CD1c-positive myeloid dendritic cell (primary cell): ENCODE results near the gene CLINT1.
A peak's percentile ranks its signal among the peaks of the same experiment; 100 is the strongest.

ENCODE experiments used
- DNase-seq: peaks from one replicate; pipeline ENCODE4 v3.0.0-alpha.2; 2016; ENCODE audit errors: extremely low spot score

Gene CLINT1

DNA sequence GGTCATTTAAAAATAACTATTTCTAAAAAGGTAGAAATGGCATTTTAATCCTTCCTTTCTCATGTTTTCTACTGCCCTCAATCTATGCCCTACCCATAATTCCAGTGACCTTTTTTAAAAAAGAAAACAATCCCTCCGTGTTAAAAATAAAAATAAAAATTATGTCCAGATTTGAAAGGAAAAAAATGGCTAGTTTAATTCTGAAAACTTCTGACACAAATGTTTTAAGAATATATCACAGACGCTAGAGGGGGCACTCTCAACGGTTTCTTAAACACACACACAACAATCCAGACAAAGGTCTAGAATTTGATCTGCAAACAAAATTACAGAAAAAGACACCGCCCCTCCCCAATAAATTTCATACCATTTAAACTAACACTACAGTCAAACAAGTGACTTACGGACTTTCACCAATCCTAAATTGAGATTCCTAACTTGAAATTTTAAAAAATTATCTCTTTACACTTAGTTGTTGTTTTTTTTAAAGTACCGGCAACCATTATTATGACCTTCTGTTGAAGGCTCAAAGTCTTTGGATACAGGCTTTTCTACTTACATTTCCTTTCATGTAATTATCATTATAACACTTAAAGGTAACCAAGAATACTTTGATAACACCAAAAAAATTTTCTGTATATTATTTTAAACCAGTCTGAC is 38.2 kb downstream of the CLINT1 start:
- DNase-seq = peak; percentile 40

DNA sequence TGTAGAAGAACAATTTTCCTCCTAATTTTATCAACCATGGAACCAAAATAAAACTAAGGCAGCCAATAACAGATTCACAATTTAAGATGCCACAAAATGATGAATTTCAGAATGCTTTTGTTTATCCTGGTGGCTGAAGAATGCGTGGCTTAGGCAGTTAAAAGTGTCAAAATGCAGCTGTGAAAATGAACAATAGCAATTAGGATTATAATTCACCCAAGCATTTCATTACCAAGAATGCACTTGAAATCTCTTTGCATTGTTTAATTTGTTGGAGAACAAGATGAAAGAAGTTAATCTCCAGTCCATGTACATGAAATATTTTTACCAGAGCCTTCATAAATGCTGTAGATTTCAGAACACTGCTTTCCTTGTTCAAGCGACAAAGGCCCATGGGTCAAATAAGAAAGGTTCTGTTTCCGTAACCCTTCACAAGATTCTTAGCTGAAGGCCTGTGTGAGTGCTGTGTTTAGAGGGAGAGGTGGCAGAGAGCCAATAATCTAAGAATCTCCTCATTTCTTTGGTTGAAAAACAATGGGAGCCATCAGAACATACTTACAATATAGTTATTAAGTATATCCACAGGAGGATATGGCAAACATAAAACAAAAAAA is 39.3 kb downstream of the CLINT1 start:
- DNase-seq = no peak

DNA sequence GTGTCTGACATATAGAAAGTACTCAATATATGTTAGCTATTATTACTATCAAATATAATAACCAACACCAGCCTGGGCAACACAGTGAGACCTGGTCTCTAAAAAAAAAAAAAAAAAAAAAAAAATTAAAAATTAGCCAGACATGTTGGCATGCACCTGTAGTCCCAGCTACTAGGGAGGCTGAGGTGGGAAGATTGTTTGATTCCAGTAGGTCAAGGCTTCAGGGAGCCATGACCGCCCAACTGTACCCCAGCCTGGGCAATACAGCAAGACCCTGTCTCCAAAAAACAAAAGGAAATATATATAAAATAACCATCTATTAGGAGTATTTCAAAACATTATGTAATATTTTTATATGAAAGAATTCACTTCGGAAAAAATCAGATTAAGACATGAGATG is 40.6 kb downstream of the CLINT1 start:
- no peak for DNase-seq

DNA sequence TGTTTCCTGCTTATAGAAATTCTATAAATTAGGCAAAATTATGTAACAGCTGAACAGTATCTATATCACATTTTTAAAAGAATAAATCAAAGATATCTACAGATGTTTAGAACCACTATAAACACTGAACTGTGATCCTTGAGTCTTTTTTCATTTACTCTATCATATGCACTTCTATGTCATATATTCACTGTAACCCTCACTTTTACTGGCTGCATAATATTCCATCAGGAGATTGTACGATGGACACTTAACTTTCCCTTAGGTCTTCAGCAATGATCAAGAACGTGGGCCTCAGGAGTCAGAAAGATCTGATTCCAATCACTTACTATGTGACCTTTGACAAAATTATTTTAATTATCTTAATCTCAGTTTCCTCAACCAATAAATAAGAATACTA is 41.0 kb downstream of the CLINT1 start:
- no peak for DNase-seq

DNA sequence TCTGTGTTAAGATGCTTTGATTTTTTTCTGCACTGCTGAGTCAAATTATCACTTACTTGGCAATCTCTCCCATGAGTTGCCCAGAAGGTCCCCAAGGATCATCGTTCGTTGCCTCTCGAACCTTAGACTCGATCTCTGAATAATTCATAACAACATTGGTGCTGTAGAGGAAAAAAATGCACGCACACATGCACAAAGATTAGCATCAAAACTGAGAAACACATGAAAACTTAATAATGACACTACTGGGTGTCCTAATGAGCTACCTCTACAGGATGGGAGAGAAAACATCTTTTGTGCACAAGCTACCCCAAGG is 41.6 kb downstream of the CLINT1 start:
- DNase-seq = no peak

DNA sequence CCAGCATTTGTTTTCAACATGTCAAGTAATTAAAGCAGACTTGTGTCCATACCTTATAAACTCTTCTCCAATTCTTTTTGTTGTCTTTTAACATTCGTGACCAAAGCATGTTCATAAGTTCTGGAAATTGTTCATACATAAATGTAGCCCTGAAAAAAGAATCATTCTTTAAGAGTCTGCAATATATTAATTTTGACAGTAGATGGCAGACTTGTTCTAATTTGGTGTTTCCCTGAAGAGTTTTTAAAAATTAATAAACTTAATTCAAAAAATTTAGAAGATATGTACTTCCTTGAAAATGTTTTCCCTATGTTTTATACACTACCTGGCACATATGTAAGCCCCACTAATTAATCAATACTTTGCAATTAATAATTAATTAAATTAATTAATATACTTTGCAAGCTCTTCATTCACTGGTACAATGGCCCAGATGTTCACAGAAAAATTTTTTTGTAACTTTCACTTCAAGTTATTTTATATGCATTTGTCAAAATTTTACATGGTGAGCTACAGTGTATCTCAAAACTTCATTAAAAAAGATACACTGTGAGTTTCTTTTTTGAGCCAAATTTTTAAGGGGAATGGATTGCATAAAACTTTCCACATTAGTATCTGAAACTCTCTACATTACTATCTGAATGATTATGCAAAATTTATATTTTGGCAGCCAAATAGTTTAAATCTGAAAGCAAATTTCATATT is 42.1 kb downstream of the CLINT1 start:
- peak; percentile 48 for DNase-seq

DNA sequence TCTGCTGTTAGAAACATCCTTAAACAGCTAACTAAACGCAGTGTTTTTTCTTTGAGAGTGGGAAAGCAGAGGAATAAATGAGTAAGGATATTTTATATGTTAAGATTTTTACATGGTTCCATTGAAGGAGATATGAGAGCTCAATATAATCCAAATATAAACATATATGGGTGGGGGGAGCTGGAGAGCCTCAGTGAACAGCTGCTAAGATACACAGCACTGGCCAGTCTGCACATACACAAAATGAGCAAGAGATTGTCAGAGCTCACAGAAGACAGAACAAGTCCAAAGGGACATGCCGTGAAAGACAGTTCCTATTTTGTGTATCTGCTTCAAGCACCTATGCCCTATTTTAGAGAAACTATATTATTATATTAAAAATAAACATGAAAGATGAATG is 46.9 kb downstream of the CLINT1 start:
- DNase-seq = no peak

DNA sequence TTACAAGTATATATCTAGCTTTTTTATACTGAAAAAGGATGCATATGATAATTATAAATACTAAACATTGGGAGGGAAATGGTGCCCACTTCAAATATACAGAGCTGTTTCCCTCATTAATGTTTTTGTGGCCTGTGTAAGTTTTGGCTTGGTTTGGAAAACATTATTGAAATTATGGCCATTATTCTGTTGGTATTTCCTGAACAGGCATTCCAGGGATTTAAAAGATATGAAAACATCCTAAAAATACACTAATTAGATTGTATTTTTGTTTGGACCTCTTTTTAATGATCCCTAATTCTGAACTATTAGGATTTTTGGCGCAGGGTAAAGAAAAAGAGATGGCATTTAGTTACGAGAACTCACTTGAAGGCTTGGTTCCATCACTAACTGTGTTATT is 50.9 kb downstream of the CLINT1 start:
- DNase-seq = no peak

DNA sequence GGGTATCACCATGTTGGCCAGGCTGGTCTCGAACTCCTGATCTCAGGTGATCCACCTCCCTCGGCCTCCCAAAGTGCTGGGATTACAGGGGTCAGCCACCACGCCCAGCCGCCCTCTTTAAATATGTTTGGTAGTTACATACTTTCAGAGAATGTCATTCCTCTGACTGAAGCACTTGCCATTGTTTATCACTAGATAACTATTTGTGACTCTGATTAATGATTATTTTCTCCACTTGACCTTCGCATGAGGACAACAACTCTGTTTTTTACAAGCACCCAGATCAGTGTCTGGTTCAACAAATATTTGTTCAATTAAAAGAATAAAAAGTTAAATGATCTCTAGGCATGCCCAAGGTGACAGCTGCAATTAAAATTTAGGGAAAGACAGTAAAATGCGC is 56.2 kb downstream of the CLINT1 start:
- DNase-seq = no peak

DNA sequence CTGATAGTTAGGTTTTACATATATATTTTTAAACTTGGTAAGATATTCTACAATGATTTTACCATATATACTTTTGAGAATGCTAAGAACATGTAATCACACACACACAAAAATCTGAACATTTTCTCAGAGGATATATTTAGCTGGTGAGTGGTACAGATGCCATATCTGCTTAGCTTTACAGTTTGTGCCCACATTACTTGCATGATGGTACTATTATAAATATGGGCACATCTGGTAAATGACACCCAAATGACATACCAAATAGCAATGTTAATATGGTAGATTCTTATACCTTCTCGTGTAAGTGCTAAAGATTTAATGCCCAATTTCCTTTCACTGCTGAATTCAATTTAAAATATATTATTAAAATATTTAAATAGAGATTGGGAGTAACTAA is 58.8 kb downstream of the CLINT1 start:
- DNase-seq = no peak

DNA sequence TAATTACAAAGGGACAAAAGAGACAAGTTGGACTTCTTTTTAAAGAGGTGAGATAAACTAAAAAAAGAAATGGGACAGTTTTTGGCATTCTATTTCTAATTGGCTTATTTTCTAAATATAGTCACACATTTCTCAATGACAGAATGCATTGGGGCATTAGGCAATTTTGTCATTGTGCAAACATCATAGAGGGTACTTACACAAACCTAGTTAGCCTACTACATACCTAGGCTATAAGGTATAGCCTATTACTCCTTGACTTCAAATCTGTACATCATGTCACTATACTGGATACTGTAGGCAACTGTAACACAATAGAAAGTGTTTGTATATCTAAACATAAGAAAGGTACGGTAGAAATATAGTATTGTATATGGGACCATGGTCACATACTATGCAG is 59.4 kb downstream of the CLINT1 start:
- DNase-seq = no peak

DNA sequence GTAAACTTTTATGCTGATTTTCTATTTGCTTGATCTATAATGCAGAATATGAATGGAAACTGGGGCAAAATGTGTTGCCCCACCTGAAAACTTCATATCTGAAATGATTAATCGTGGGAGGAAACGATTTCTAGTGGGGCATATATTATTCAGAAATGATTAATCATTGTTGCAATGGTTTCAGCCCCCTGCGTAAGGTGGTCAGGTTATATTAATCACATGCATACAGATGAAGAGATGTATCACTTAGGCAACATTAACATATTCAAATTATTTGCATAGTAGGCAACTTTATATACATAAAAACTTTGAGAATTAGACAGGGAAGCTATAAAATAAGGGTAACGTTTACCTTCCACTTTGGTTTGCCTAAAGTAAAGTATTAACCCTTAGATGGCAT is 65.6 kb downstream of the CLINT1 start:
- DNase-seq = no peak

DNA sequence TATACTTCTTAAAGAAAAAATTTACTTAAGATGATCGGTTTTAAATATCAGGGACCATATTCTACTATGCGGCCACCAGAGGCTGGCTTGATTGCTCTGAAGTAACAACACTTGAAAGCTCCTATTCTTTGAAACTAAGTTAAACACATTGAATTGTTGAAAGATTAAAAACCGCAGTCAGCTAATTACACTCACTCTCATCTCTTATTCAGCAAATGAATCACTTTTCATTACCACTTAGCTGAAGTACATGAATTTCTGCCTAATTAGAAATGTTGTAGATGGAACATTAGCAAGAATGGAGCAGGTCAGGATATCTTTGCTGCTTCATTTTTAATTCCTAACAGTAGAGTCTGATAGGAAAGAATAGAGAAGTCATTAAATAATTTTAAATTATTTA is 73.1 kb downstream of the CLINT1 start:
- DNase-seq = no peak

DNA sequence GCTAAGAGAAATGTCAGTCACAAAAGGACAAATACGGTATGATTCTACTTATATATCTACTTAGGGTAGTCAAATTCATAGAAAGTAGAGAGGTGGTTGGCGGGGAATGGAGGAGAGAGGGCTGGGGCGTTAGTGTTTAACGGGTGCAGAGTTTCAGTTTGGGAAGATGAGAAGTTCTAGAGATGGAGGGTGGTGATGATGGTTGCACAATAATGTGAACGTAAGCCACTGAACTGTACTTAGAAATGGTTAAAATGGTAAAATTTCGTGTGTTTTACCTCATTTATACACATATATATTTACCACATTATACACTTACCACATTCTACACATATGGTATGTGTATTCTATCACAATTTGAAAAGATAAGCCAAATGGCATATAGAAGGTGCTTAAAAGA is 79.7 kb downstream of the CLINT1 start:
- DNase-seq = no peak

DNA sequence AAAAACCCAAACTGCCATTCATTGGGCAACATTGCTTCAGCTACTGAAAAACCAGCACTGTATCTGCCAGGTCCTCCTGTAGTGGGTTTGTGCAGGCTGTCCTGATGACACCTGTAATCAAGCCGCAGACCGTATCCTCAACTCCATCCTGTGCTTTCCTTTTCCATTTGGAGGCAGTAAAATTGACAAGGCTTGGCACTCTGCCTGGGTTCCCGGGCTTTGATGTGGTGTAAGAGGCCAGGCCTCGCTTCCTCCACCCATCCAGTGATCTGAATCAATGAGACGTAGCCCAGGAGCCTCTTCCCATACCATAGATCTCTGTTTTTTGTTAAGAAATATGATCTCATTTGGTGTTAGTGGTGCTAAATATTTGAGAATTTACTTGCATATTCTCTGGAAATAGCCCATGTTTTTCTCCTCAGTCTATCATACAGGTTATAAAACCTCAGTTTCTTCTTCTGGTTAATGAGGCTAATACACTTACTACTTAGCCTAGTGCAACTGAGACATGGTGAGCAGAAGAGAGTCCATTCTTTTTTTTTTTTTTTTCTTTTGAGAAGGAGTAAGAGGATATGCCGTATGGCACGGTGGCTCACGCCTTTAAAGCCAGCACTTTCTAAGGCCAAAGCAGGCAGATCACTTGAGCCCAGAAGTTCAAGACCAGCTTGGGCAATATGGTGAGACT is 80.7 kb downstream of the CLINT1 start:
- no peak for DNase-seq

DNA sequence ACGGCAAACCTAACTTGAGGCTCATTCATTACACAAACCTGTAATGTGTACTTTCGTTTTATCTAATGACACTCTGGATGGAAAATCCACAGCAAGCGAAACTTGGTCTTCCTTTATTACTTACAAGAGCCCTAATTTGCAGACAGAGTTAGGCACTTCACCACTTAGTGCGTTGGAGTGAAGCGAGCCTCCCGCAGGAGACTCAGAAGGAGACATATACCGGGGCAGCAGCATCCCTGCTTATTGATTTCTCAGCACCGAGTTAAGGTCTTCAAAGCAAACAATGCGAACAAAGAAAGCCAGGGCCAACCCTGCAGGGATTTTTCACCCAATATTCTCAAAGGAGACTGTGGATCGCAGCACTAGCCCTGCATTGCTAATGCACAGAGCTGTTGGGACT is 86.8 kb downstream of the CLINT1 start:
- DNase-seq = no peak

DNA sequence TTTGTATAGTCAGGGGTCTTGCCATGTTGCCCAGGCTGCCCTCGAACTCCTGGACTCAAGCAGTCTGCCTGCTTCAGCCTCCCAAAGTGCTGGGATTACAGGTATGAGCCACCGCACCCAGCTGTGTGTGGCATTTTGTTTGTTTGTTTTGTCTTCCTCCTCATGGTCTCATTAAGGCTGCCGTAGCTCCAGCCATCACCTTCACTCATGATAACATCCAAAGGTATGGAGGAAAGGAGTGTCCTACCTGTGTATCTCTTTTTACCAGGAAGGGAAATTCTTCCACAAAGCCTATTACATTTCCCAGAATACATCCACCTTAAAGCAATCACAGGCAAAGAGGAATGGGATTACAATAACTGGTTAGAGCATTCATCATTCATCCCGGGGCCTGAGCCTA is 88.3 kb downstream of the CLINT1 start:
- no peak for DNase-seq

DNA sequence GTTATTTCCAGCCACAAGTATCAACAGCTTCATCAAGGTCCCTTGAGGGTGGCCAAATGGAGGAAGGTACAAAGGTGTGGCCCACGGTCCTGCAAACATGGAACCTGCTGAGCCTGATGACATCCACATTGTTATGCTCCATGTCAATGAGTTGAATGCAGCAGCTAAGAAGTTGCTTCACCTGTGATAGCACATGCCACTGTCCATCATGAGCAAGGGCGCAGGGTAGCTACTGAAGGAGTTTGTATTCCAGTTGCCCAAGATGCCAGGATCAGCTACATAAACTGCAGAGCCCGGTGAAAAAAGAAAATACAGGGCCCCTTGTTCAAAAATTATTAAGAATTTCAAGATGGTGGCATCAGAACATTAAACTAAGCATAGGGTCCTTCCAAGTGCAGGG is 91.3 kb downstream of the CLINT1 start:
- no peak for DNase-seq

DNA sequence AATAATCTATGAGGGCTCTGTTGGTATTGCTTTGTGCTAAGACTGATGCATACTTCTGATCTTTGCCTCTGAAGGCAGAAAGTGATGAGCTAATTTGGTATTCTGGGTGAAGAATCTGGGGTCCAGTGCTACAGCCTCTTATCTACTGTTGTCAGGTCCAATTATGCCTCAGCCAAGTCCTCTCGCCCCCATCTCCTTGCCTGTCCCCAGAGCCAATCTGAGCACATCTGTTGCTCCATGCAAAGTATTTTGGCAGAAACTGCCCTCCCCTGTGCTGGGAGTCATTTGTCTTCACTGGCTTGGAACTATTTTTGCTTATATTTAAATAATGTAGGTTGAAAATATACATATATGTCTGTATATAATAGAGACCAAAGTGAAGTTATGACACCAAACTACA is 92.0 kb downstream of the CLINT1 start:
- no peak for DNase-seq

DNA sequence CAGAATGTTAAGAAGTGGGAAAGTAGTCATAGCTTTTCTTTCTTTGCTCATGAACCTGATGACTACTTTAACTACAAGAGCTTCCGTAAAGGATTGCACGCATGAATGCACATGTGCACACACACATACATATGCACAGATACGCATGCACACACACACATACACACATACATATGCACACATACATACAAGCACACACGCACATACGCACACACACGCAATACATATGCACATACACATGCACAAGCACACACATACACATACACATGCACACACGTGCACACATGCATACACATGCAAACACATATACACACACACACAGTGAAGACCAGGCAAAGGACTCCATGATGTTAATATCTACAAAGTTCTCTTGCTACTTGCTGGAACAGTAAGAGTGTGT is 92.5 kb downstream of the CLINT1 start:
- DNase-seq = no peak

DNA sequence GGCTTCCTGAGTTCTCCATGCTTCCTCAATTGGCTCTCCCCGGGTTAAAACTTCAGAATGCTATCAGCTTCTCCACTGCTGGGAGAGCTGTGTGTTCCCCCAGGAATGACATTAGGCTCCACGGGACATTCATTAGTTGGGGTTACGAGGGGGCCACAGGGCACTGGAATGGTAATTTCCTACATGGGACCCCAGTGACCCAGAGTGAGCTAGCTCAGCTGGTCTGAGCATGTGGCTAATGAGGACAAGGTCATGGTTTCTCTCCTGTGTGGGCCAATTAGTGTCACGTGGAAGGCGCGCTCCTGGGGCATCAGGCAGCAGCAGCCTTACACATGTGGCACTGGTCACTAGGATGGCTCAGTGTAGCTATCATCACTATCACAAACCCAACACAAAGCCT is 94.4 kb downstream of the CLINT1 start:
- DNase-seq = no peak

DNA sequence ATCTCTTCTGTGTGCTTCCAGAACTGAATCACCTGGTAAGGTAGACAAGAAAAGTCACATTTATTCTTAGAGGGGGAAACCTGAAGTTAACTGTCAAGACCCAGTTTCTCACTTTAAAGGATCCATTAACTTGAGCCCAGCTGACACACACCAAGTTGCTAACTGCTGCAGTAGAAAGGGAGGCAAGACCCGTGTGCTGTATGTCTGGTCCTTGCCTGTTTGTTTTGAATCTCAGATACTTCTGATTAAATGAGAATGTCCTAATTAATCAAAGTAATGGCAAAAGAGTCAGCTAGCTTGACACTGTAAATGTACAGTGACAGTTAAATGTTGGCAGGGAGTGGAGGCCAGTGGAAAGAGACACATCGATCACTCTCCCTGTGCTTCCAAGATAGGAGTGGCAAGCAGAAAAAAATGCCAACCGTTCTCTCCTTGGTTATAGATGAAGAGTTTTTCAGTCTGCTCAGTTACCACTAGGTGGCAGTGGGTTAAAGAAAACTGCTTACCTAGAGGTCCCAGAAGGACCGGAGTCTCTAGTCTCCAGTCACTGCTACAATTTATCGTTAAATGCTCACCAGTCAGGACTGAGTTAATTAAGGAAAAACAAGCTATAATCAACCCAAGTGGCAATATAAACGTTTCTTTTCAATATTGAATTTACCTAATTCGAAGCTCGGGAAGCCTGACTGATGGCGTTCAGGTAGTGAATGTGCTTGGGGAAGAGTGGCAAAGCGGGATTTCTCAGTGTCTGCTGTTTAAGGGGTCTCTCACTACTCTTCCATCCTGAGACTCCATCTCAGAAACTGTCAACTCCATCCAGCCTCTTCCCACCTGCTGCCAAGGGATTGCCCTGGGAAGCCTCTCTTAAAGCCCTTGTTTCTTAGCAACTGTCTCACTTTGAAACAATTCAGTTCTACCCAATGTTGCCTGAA is 97.0 kb downstream of the CLINT1 start:
- DNase-seq = peak; percentile 53
